PC-9 (cell line): ENCODE results near the gene PTPN14. TPM values are rescaled to one million over a fixed set of nuclear protein-coding genes. Genes with fewer than 3 reads are reported as not detected.

Source experiments
- BruUV-seq: library from RNA; stranded (reverse); fragments of 400-500 nt; replicated peaks from 2 replicates; lab custom pipeline; 2021; lab: Mats Ljungman, UMichigan
- CTCF ChIA-PET: fragments of 300-600 bp; sonication (Branson Sonifier 250); formaldehyde crosslinking; loops from one replicate; lab custom pipeline; 2022; ENCODE audit warnings: antibody characterized with exemption; lab: Charles Lee
- POLR2A ChIA-PET: fragments of 300-600 bp; sonication (Branson Sonifier 250); formaldehyde crosslinking; loops from one replicate; lab custom pipeline; 2022; ENCODE audit warnings: antibody characterized with exemption; ENCODE audit not compliant: unreplicated experiment; lab: Charles Lee
- DNase-seq, 2 experiments: peaks; one replicate each; pipeline versions ENCODE4 v3.0.0 to v3.0.0-alpha.2; 2015 to 2022; ENCODE audit warnings: mixed read lengths in 1 of 2
- H2AFZ ChIP-seq: fragments of 200-600 bp; sonication (generic); 2 replicates; pipeline ENCODE4 v1.8.1; 2017; ENCODE audit warnings: antibody characterized with exemption
- H3F3A ChIP-seq: fragments of 200-600 bp; sonication (generic); 2 replicates; pipeline ENCODE4 v1.8.1; 2017; ENCODE audit warnings: antibody characterized with exemption, mild to moderate bottlenecking, low read depth; ENCODE audit not compliant: insufficient read depth
- H3K27ac ChIP-seq: fragments of 200-600 bp; sonication (generic); 2 replicates; pipeline ENCODE4 v1.6.1; 2016; ENCODE audit warnings: mixed run types
- H3K27me3 ChIP-seq: fragments of 200-600 bp; sonication (generic); 2 replicates; pipeline ENCODE4 v1.6.1; 2016; ENCODE audit warnings: low read depth, mixed run types; ENCODE audit not compliant: insufficient read depth
- H3K36me3 ChIP-seq: fragments of 200-600 bp; sonication (generic); 2 replicates; pipeline ENCODE4 v1.6.1; 2016; ENCODE audit warnings: low read depth, mixed run types
- H3K4me1 ChIP-seq: fragments of 200-600 bp; sonication (generic); replicated peaks from 2 replicates; pipeline ENCODE4 v1.6.1; 2016; ENCODE audit warnings: mixed run types; ENCODE audit not compliant: insufficient read depth
- H3K4me2 ChIP-seq: fragments of 200-600 bp; sonication (generic); 2 replicates; pipeline ENCODE4 v1.6.1; 2017; ENCODE audit warnings: mixed run types
- H3K4me3 ChIP-seq: fragments of 200-600 bp; sonication (generic); 2 replicates; pipeline ENCODE4 v1.6.1; 2016; ENCODE audit warnings: mixed run types
- H3K79me2 ChIP-seq: fragments of 200-600 bp; sonication (generic); 2 replicates; pipeline ENCODE4 v1.6.1; 2017; ENCODE audit warnings: low read depth, mixed run types
- H3K9me2 ChIP-seq: fragments of 200-600 bp; sonication (generic); 2 replicates; pipeline ENCODE4 v1.8.1; 2017; ENCODE audit warnings: mild to moderate bottlenecking; ENCODE audit not compliant: insufficient read depth
- H3K9me3 ChIP-seq: fragments of 200-600 bp; sonication (generic); 2 replicates; pipeline ENCODE4 v1.8.1; 2016; ENCODE audit warnings: low read depth; ENCODE audit not compliant: insufficient read depth
- H4K20me1 ChIP-seq: fragments of 200-600 bp; sonication (generic); 2 replicates; pipeline ENCODE4 v1.8.1; 2017; ENCODE audit not compliant: insufficient read depth
- CTCF ChIP-seq: fragments of 200-600 bp; sonication (generic); conservative IDR thresholded peaks from 2 replicates; pipeline ENCODE4 v1.6.1; 2017; ENCODE audit warnings: mixed run types, antibody characterized with exemption, mild to moderate bottlenecking, moderate library complexity
- EZH2 ChIP-seq: fragments of 200-600 bp; sonication (generic); IDR thresholded peaks from 2 replicates; pipeline ENCODE4 v1.8.0; 2017; ENCODE audit warnings: antibody characterized with exemption, low read depth
- intact Hi-C: fragments of 100-400 bp; cut with micrococcal nuclease; formaldehyde crosslinking; loops from one replicate; pipeline ENCODE4 v1.10.0; 2022; ENCODE audit not compliant: unreplicated experiment
- total RNA-seq: library from RNA; stranded (reverse); gene quantifications from 2 replicates; pipeline ENCODE4 v1.2.3, GENCODE V29; 2021

The PTPN14 gene
- total RNA-seq, 1 experiment from 2014 or later, result 78.9 TPM

GRCh38 chr1:214425716-214426425, 125.5 kb downstream of the PTPN14 start:
- Histone ChIP-seq H3K36me3 (no peaks in the 10 kb centered on the region), H4K20me1 (no peaks in the 10 kb centered on the region), H3K9me3 (no peaks in the 10 kb centered on the region), H3K27me3 (no peaks in the 10 kb centered on the region), H3K4me3 (no peak overlapping the region), H3K79me2 (no peaks in the 10 kb centered on the region), H3K27ac (no peak overlapping the region), H3F3A (no peaks in the 10 kb centered on the region), H3K4me1 (peaks cover 11% of the 10 kb centered on the region), H3K9me2 (no peaks in the 10 kb centered on the region), H3K4me2 (no peak overlapping the region), H2AFZ (no peak overlapping the region)
- ChIA-PET POLR2A (no interaction called here), CTCF (no interaction called here)
- TF ChIP-seq CTCF (no peak), EZH2 (no peak)
- no TSS peak for BruUV-seq
- no peak for DNase-seq
- intact Hi-C loops, result no loop called here

- H3K79me2 ChIP-seq, result no peaks in the 10 kb centered on the region
- no peaks in the 10 kb centered on the region for H4K20me1 ChIP-seq
- H3K36me3 ChIP-seq, result no peaks in the 10 kb centered on the region
- H3K4me1 ChIP-seq, result peaks cover 11% of the 10 kb centered on the region
- no peaks in the 10 kb centered on the region for H3K9me2 ChIP-seq
- H3F3A ChIP-seq, result no peaks in the 10 kb centered on the region
- H3K4me2 ChIP-seq, result no peak overlapping the region
- no peak overlapping the region for H3K4me3 ChIP-seq
- CTCF ChIA-PET, result no interaction called here
- POLR2A ChIA-PET, result no interaction called here
- H3K9me3 ChIP-seq, result no peaks in the 10 kb centered on the region
- intact Hi-C loops, result no loop called here
- no peak overlapping the region for H3K27ac ChIP-seq
- H3K27me3 ChIP-seq, result no peaks in the 10 kb centered on the region
- DNase-seq, result no peak
- H2AFZ ChIP-seq, result no peak overlapping the region
- TF ChIP-seq EZH2 (no peak), CTCF (no peak)
- BruUV-seq, result no TSS peak
Observed at GRCh38 chr1:214425101-214425500, 126.3 kb downstream of the PTPN14 start.

GRCh38 chr1:214423045-214423444, 128.4 kb downstream of the PTPN14 start:
- peaks cover 7% of the 10 kb centered on the region for H3K4me1 ChIP-seq
- no peak for DNase-seq
- H4K20me1 ChIP-seq, result no peaks in the 10 kb centered on the region
- ChIA-PET POLR2A (no interaction called here), CTCF (no interaction called here)
- no peak overlapping the region for H3K4me2 ChIP-seq
- H3K27ac ChIP-seq, result no peak overlapping the region
- no TSS peak for BruUV-seq
- TF ChIP-seq CTCF, result no peak
- TF ChIP-seq EZH2, result no peak
- no peak overlapping the region for H2AFZ ChIP-seq
- H3K4me3 ChIP-seq, result no peak overlapping the region
- H3K9me3 ChIP-seq, result no peaks in the 10 kb centered on the region
- no peaks in the 10 kb centered on the region for H3K36me3 ChIP-seq
- no peaks in the 10 kb centered on the region for H3K9me2 ChIP-seq
- no peaks in the 10 kb centered on the region for H3K27me3 ChIP-seq
- no peaks in the 10 kb centered on the region for H3F3A ChIP-seq
- H3K79me2 ChIP-seq, result no peaks in the 10 kb centered on the region
- intact Hi-C loops, result no loop called here
